Activated effector memory CD4-positive, alpha-beta T cell treated with Interleukin-2 at 50 U/mL for 16 hours (primary cell): ENCODE data around the gene CACNA2D3.
"Not testable (repeated sequence)": the region's sequence is repeated elsewhere in the genome, so short reads cannot be mapped to it uniquely, and the experiment has no call there.

Source experiments
- DNase-seq: peaks from one replicate; pipeline ENCODE4 v3.0.0-alpha.2; 2020

The CACNA2D3 gene

GRCh38 chr3:54954521-54954920, 832.2 kb downstream of the CACNA2D3 start:
- no peak for DNase-seq

- no peak for DNase-seq
Measured at GRCh38 chr3:54955496-54955895, 833.1 kb downstream of the CACNA2D3 start.

- DNase-seq: no peak
Measured at GRCh38 chr3:54955941-54956340, 833.6 kb downstream of the CACNA2D3 start.

- DNase-seq: no peak
Measured at GRCh38 chr3:54957711-54958110, 835.4 kb downstream of the CACNA2D3 start.

- no peak for DNase-seq
Measured at GRCh38 chr3:54960082-54960481, 837.7 kb downstream of the CACNA2D3 start.

GRCh38 chr3:54960701-54961100, 838.3 kb downstream of the CACNA2D3 start:
- no peak for DNase-seq

GRCh38 chr3:54962200-54962599, 839.8 kb downstream of the CACNA2D3 start:
- no peak for DNase-seq

GRCh38 chr3:54963641-54964040, 841.3 kb downstream of the CACNA2D3 start:
- no peak for DNase-seq

- DNase-seq: no peak
Measured at GRCh38 chr3:54964081-54964480, 841.7 kb downstream of the CACNA2D3 start.

- DNase-seq: no peak
Measured at GRCh38 chr3:54965746-54966145, 843.4 kb downstream of the CACNA2D3 start.

GRCh38 chr3:54966979-54967378, 844.6 kb downstream of the CACNA2D3 start:
- DNase-seq: no peak

GRCh38 chr3:54967731-54968161, 845.4 kb downstream of the CACNA2D3 start:
- no peak for DNase-seq

GRCh38 chr3:54968546-54969172, 846.3 kb downstream of the CACNA2D3 start:
- DNase-seq: no peak

- no peak for DNase-seq
Measured at GRCh38 chr3:54969652-54970051, 847.3 kb downstream of the CACNA2D3 start.

GRCh38 chr3:54970895-54971294, 848.5 kb downstream of the CACNA2D3 start:
- DNase-seq: no peak

- no peak for DNase-seq
Measured at GRCh38 chr3:54977439-54977838, 855.1 kb downstream of the CACNA2D3 start.

- not testable (repeated sequence) for DNase-seq
Measured at GRCh38 chr3:54977946-54978345, 855.6 kb downstream of the CACNA2D3 start.

- no peak for DNase-seq
Measured at GRCh38 chr3:54982807-54983206, 860.5 kb downstream of the CACNA2D3 start.

- DNase-seq: no peak
Measured at GRCh38 chr3:54983266-54984099, 861.1 kb downstream of the CACNA2D3 start.

GRCh38 chr3:54985856-54986255, 863.5 kb downstream of the CACNA2D3 start:
- DNase-seq: no peak

GRCh38 chr3:54986294-54986693, 863.9 kb downstream of the CACNA2D3 start:
- DNase-seq: no peak

GRCh38 chr3:54987719-54988118, 865.4 kb downstream of the CACNA2D3 start:
- no peak for DNase-seq

- DNase-seq: no peak
Measured at GRCh38 chr3:54988302-54988837, 866.0 kb downstream of the CACNA2D3 start.
